MM.1S (cell line): ENCODE results near the gene HIPK2.
A peak's percentile ranks its signal among the peaks of the same experiment; 100 is the strongest.

ENCODE experiments used
- DNase-seq: peaks from one replicate; pipeline ENCODE4 v3.0.0-alpha.2; 2015
- H2AFZ ChIP-seq: fragments of 300-600 bp; sonication (generic); 2 replicates; pipeline ENCODE4 v1.6.0; 2016; ENCODE audit warnings: antibody characterized with exemption, low read length
- H3F3A ChIP-seq: fragments of 300-600 bp; sonication (generic); 2 replicates; pipeline ENCODE4 v1.6.1; 2016; ENCODE audit warnings: mild to moderate bottlenecking, antibody characterized with exemption, low read length, moderate library complexity, mixed read lengths; ENCODE audit not compliant: insufficient read depth
- H3K27ac ChIP-seq: fragments of 300-600 bp; sonication (generic); 2 replicates; pipeline ENCODE4 v1.5.1; 2016; ENCODE audit warnings: mild to moderate bottlenecking, low read length
- H3K27me3 ChIP-seq: fragments of 300-600 bp; sonication (generic); replicated peaks from 2 replicates; pipeline ENCODE4 v1.6.0; 2016; ENCODE audit warnings: low read length; ENCODE audit not compliant: insufficient read depth
- H3K36me3 ChIP-seq: fragments of 300-600 bp; sonication (generic); replicated peaks from 2 replicates; pipeline ENCODE4 v1.6.1; 2016; ENCODE audit warnings: mild to moderate bottlenecking, low read length, mixed read lengths; ENCODE audit not compliant: insufficient read depth
- H3K4me1 ChIP-seq: fragments of 300-600 bp; sonication (generic); 2 replicates; pipeline ENCODE4 v1.6.1; 2016; ENCODE audit warnings: low read length, mixed read lengths
- H3K4me2 ChIP-seq: fragments of 300-600 bp; sonication (generic); 2 replicates; pipeline ENCODE4 v1.6.0; 2016; ENCODE audit warnings: low read depth, low read length
- H3K4me3 ChIP-seq: fragments of 300-600 bp; sonication (generic); 2 replicates; pipeline ENCODE4 v1.5.1; 2016; ENCODE audit warnings: low read length, mixed read lengths
- H3K79me2 ChIP-seq: fragments of 300-600 bp; sonication (generic); 2 replicates; pipeline ENCODE4 v1.6.1; 2016; ENCODE audit warnings: mixed run types, low read length, mixed read lengths
- H3K9ac ChIP-seq: fragments of 300-600 bp; sonication (generic); 2 replicates; pipeline ENCODE4 v1.6.1; 2016; ENCODE audit warnings: low read length, mixed read lengths
- H3K9me2 ChIP-seq: fragments of 300-600 bp; sonication (generic); replicated peaks from 2 replicates; pipeline ENCODE4 v1.6.1; 2016; ENCODE audit warnings: mild to moderate bottlenecking, low read length, mixed read lengths; ENCODE audit not compliant: insufficient read depth
- H3K9me3 ChIP-seq: fragments of 300-600 bp; sonication (generic); replicated peaks from 2 replicates; pipeline ENCODE4 v1.6.1; 2016; ENCODE audit warnings: mild to moderate bottlenecking, low read length, mixed read lengths; ENCODE audit not compliant: insufficient read depth
- H4K20me1 ChIP-seq: fragments of 300-600 bp; sonication (generic); 2 replicates; pipeline ENCODE4 v1.6.1; 2016; ENCODE audit warnings: mild to moderate bottlenecking, low read length, moderate library complexity, mixed read lengths; ENCODE audit not compliant: insufficient read depth
- EZH2 ChIP-seq: fragments of 300-600 bp; sonication (generic); optimal IDR thresholded peaks from 2 replicates; pipeline ENCODE3; 2017; ENCODE audit warnings: low read depth, mild to moderate bottlenecking, antibody characterized with exemption, low read length, mixed read lengths
- EZH2phosphoT487 ChIP-seq: fragments of 300-600 bp; sonication (generic); IDR thresholded peaks from 2 replicates; pipeline ENCODE4 v1.6.1; 2018; ENCODE audit warnings: antibody characterized with exemption, low read length
- TF ChIP-seq, protein P1 (sequence below): fragments of 300-600 bp; sonication (generic); IDR thresholded peaks from 2 replicates; pipeline ENCODE4 v1.5.1; 2016; ENCODE audit warnings: antibody characterized with exemption, low read length, mixed read lengths

Gene HIPK2

DNA sequence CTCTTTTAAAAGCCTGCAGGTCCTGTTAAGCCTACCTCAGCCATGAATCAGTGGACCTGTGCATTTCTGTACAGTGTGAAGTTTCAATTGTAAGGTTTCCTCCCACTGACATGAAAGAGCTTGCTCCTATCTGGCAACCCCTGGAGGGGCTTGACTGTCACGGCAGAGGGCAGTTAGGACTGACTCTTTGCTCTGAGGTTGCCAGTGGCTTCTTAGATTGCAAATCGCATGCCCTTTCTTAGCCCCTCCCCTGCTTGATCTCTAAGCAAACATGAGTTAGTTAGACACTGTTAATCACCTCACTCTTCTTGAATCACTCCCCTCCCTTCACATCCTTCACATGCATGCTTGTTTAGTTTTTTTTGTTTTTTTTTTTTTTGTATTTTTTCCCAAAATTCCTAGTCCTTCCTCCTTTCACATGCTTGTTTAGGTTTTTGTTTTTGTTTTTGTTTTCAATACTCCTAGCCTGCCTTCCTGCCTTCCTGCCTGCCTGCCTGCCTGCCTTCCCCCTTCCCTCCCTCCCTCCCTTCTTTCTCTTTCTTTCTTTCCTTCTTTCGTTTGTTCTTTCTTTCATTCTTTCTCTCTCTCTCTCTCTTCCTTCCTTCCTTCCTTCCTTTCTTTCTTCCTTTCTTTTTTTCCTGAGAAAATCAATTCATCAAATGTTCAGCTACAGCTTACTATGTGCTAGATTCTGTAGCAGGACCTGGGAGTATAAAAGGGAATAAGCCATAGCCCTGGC lies 6.0 kb upstream of the HIPK2 start:
- Histone ChIP-seq H3K27ac (peak overlapping the region; percentile 2; the same call in 1 of the 2 replicates), H3K27me3 (no peaks in the 10 kb centered on the region)

DNA sequence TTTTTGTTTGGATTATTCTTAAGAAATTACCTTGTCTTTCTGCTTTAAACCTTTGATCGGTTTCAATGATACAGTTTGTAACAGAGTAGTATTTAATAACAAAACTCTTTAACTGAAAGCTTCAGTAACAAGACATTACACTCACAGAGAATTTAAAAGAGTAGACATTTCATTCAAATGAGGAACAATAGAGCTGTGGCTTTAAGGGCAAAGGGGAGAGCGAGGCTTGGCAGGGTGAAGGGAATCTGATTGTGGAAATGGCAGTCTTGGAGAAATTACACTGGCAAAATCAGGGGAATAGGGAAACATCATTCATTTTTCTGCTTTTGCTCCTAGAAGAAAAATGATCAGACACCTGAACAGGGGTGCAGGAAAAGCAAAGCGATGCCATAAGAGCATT lies 5.1 kb upstream of the HIPK2 start:
- no peak overlapping the region for H3K27ac ChIP-seq
- no peaks in the 10 kb centered on the region for H3K27me3 ChIP-seq
- no peaks in the 10 kb centered on the region for H3K36me3 ChIP-seq
- no peaks in the 10 kb centered on the region for H3K9me3 ChIP-seq
- no peak overlapping the region for H2AFZ ChIP-seq
- no peak for TF ChIP-seq EZH2
- no peak for TF ChIP-seq EZH2phosphoT487
- TF ChIP-seq, protein P1, sequence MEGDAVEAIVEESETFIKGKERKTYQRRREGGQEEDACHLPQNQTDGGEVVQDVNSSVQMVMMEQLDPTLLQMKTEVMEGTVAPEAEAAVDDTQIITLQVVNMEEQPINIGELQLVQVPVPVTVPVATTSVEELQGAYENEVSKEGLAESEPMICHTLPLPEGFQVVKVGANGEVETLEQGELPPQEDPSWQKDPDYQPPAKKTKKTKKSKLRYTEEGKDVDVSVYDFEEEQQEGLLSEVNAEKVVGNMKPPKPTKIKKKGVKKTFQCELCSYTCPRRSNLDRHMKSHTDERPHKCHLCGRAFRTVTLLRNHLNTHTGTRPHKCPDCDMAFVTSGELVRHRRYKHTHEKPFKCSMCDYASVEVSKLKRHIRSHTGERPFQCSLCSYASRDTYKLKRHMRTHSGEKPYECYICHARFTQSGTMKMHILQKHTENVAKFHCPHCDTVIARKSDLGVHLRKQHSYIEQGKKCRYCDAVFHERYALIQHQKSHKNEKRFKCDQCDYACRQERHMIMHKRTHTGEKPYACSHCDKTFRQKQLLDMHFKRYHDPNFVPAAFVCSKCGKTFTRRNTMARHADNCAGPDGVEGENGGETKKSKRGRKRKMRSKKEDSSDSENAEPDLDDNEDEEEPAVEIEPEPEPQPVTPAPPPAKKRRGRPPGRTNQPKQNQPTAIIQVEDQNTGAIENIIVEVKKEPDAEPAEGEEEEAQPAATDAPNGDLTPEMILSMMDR, result no peak
- peaks cover 15% of the 10 kb centered on the region for H3K4me1 ChIP-seq
- peak overlapping the region; percentile 39 for H3K4me2 ChIP-seq
- H4K20me1 ChIP-seq, result no peaks in the 10 kb centered on the region
- H3K79me2 ChIP-seq, result peaks cover 9% of the 10 kb centered on the region
- no peaks in the 10 kb centered on the region for H3K9me2 ChIP-seq
- H3F3A ChIP-seq, result 0 out of 2 replicates have a peak, but pooled peaks cover 3% of the 10 kb centered on the region
- no peak overlapping the region for H3K4me3 ChIP-seq
- no peak overlapping the region for H3K9ac ChIP-seq
- no peak for DNase-seq

More for the DNA sequence above, 6.0 kb upstream of the HIPK2 start:
- Histone ChIP-seq H3K4me2 (peak overlapping the region; percentile 39), H3K36me3 (no peaks in the 10 kb centered on the region), H4K20me1 (no peaks in the 10 kb centered on the region), H3K4me3 (no peak overlapping the region), H3K9me3 (no peaks in the 10 kb centered on the region), H3K9me2 (no peaks in the 10 kb centered on the region), H3K4me1 (peaks cover 12% of the 10 kb centered on the region), H3K79me2 (peaks cover 1% of the 10 kb centered on the region), H2AFZ (peak overlapping the region; percentile 3; the same call in 1 of the 2 replicates), H3F3A (0 out of 2 replicates have a peak, but pooled peaks cover 3% of the 10 kb centered on the region), H3K9ac (no peak overlapping the region)
- TF ChIP-seq EZH2phosphoT487 (no peak), EZH2 (no peak)
- TF ChIP-seq, protein P1, result no peak
- peak; percentile 81 for DNase-seq

DNA sequence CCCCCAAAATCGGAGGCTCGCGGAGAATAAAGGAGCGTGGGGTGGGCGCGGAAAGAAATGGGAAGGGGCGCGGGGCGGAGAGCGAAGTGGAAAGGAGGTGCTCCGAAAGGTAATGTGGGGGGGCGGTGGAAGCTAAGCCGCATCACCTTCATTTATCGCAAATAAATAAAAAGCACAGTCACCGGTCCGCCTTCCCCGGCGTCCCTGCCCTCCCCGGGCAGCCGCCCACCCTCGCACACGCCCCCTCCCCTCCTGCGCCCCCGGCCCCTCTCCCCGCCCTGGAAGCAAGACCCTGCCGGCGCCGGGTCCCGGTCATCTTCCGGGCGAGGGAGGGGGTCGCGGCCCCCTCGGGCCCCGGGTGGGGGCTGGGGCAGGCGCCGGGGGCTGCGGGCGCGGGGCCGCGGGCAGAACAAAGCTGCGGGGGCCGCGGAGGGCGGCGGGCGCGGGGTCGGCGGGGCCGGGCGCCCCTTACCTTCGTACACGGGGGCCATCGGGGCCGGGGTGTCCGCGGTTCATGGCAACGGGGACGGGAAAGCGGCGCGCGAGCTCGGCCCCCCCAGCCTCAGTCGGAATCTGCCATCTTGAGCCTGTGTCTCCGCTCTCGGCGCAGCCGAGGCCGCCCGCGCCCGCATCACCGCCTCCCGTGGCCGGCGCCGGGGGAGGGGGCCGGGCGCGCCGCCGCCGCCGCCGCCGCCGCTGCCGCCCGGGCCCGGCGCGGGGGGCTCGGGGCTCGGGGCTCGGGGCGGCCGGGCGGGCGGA lies 486 bp downstream of the HIPK2 start:
- no peaks in the 10 kb centered on the region for H3K36me3 ChIP-seq
- H3K79me2 ChIP-seq, result peaks cover 57% of the 10 kb centered on the region
- peaks cover 35% of the 10 kb centered on the region for H3K4me1 ChIP-seq
- H4K20me1 ChIP-seq, result no peaks in the 10 kb centered on the region
- H3K4me2 ChIP-seq, result peak overlapping the region; percentile 95
- H3K9me2 ChIP-seq, result no peaks in the 10 kb centered on the region
- DNase-seq, result peak; percentile 50
- peak overlapping the region; percentile 81 for H3K4me3 ChIP-seq
- H3K27me3 ChIP-seq, result no peaks in the 10 kb centered on the region
- H3K9me3 ChIP-seq, result no peaks in the 10 kb centered on the region
- peaks cover 37% of the 10 kb centered on the region for H3F3A ChIP-seq
- peak overlapping the region; percentile 86 for H3K9ac ChIP-seq
- peak overlapping the region; percentile 92 for H3K27ac ChIP-seq
- peak overlapping the region; percentile 54 for H2AFZ ChIP-seq
- TF ChIP-seq, protein P1, result no peak
- TF ChIP-seq EZH2 (no peak), EZH2phosphoT487 (no peak)
